WTC11 (cell line): ENCODE measurements around the gene CDH22. TPM values are rescaled to one million over a fixed set of nuclear protein-coding genes. Genes with fewer than 3 reads are reported as not detected.

ENCODE experiments used
- ATAC-seq: fragments of 200-7000 bp; cut with Tn5 transposase; 2 replicates; pipeline ENCODE4 v1.10.0; 2021; ENCODE audit warnings: mild to moderate bottlenecking, moderate library complexity
- CTCF ChIA-PET: fragments of 300-600 bp; sonication (Branson Sonifier 250); formaldehyde crosslinking; loops from one replicate; lab custom pipeline; 2021; ENCODE audit warnings: antibody characterized with exemption; lab: Charles Lee
- POLR2A ChIA-PET: fragments of 350-600 bp; sonication (Branson Sonifier 250); formaldehyde crosslinking; loops from one replicate; lab custom pipeline; 2021; ENCODE audit warnings: antibody characterized with exemption; lab: Charles Lee
- DNase-seq: peaks from one replicate; pipeline ENCODE4 v3.0.0; 2021; ENCODE audit warnings: low spot score
- H3K27ac Mint-ChIP-seq: 2 replicates; pipeline ENCODE4 v1.8.0; 2021; ENCODE audit warnings: mixed read lengths
- H3K27me3 Mint-ChIP-seq: 2 replicates; pipeline ENCODE4 v1.8.0; 2021; ENCODE audit warnings: low read depth, mild to moderate bottlenecking, moderate library complexity, mixed read lengths
- H3K36me3 Mint-ChIP-seq: 2 replicates; pipeline ENCODE4 v1.8.0; 2021; ENCODE audit warnings: mixed read lengths
- H3K4me1 Mint-ChIP-seq: 2 replicates; pipeline ENCODE4 v1.8.0; 2022; ENCODE audit warnings: mixed read lengths
- H3K4me3 Mint-ChIP-seq: 2 replicates; pipeline ENCODE4 v1.8.0; 2021; ENCODE audit warnings: mild to moderate bottlenecking, moderate library complexity, mixed read lengths
- H3K9me3 Mint-ChIP-seq: 2 replicates; pipeline ENCODE4 v1.8.0; 2021; ENCODE audit warnings: mixed read lengths
- CDX4 ChIP-seq: fragments of 250-450 bp; sonication (Bioruptor Pico); IDR thresholded peaks from 2 replicates; pipeline ENCODE4 v1.9.0; 2021; ENCODE audit warnings: moderate library complexity, mild to moderate bottlenecking, inconsistent platforms, borderline replicate concordance
- EMX1 ChIP-seq: fragments of 250-450 bp; sonication (Bioruptor Pico); IDR thresholded peaks from 2 replicates; pipeline ENCODE4 v1.8.0; 2021; ENCODE audit warnings: mild to moderate bottlenecking
- MLX ChIP-seq: sonication (generic); formaldehyde crosslinking; IDR thresholded peaks from 2 replicates; pipeline ENCODE4 v1.8.1; 2023; ENCODE audit warnings: mild to moderate bottlenecking, missing genetic modification reagents, moderate library complexity
- NFYB ChIP-seq: sonication (generic); formaldehyde crosslinking; conservative IDR thresholded peaks from 2 replicates; pipeline ENCODE4 v1.8.0; 2022; ENCODE audit warnings: low read depth, missing genetic modification reagents
- NR3C1 ChIP-seq: sonication (generic); formaldehyde crosslinking; conservative IDR thresholded peaks from 2 replicates; pipeline ENCODE4 v1.8.1; 2023; ENCODE audit warnings: low read depth, mild to moderate bottlenecking, missing genetic modification reagents
- PRDM15 ChIP-seq: sonication (generic); formaldehyde crosslinking; IDR thresholded peaks from 2 replicates; pipeline ENCODE4 v1.8.0; 2022; ENCODE audit warnings: missing genetic modification reagents
- SMAD3 ChIP-seq: sonication (generic); formaldehyde crosslinking; IDR thresholded peaks from 2 replicates; pipeline ENCODE4 v1.8.0; 2022; ENCODE audit warnings: missing genetic modification reagents, mild to moderate bottlenecking, borderline replicate concordance
- USF2 ChIP-seq: sonication (generic); formaldehyde crosslinking; IDR thresholded peaks from 2 replicates; pipeline ENCODE4 v1.8.1; 2023; ENCODE audit warnings: mild to moderate bottlenecking, missing genetic modification reagents, moderate library complexity
- ZNF219 ChIP-seq: sonication (generic); formaldehyde crosslinking; IDR thresholded peaks from 2 replicates; pipeline ENCODE4 v1.8.0; 2023; ENCODE audit warnings: missing genetic modification reagents, mild to moderate bottlenecking, borderline replicate concordance
- ZNF232 ChIP-seq: sonication (generic); formaldehyde crosslinking; IDR thresholded peaks from 2 replicates; pipeline ENCODE4 v1.8.0; 2022; ENCODE audit warnings: mild to moderate bottlenecking, missing genetic modification reagents
- ZNF317 ChIP-seq: sonication (generic); formaldehyde crosslinking; IDR thresholded peaks from 2 replicates; pipeline ENCODE4 v1.8.1; 2023; ENCODE audit warnings: low read depth, mild to moderate bottlenecking, moderate library complexity, missing genetic modification reagents, borderline replicate concordance
- total RNA-seq: library from RNA; stranded (reverse); gene quantifications from 3 replicates; pipeline ENCODE4 v1.2.3, GENCODE V29; 2021
- TF ChIP-seq, protein P1 (sequence below): sonication (generic); formaldehyde crosslinking; IDR thresholded peaks from 2 replicates; pipeline ENCODE4 v1.8.1; 2022; ENCODE audit warnings: mild to moderate bottlenecking, moderate library complexity, missing genetic modification reagents
- TF ChIP-seq, protein P2 (sequence below): sonication (generic); formaldehyde crosslinking; IDR thresholded peaks from 2 replicates; pipeline ENCODE4 v1.8.1; 2022; ENCODE audit warnings: mild to moderate bottlenecking, missing genetic modification reagents, moderate library complexity, borderline replicate concordance
- TF ChIP-seq, protein P3 (sequence below): sonication (generic); formaldehyde crosslinking; IDR thresholded peaks from 2 replicates; pipeline ENCODE4 v1.8.1; 2022; ENCODE audit warnings: low read depth, missing genetic modification reagents, borderline replicate concordance
- TF ChIP-seq, protein P4 (sequence below): sonication (generic); formaldehyde crosslinking; IDR thresholded peaks from 2 replicates; pipeline ENCODE4 v1.8.1; 2023; ENCODE audit warnings: mild to moderate bottlenecking, missing genetic modification reagents, borderline replicate concordance
- TF ChIP-seq, protein P5 (sequence below): sonication (generic); formaldehyde crosslinking; IDR thresholded peaks from 2 replicates; pipeline ENCODE4 v1.8.1; 2022; ENCODE audit warnings: missing genetic modification reagents, borderline replicate concordance

The CDH22 gene
- total RNA-seq, 1 experiment from 2014 or later: 0.13 TPM

- H3K27me3 Mint-ChIP-seq: no peaks in the 10 kb centered on the region; the same call in 1 of the 2 replicates
- TF ChIP-seq USF2 (no peak), NR3C1 (CRISPR knock-in tag) (no peak), NFYB (CRISPR knock-in tag) (no peak), EMX1 (CRISPR knock-in tag) (no peak), ZNF232 (no peak), ZNF317 (CRISPR knock-in tag) (no peak), MLX (CRISPR knock-in tag) (no peak), CDX4 (CRISPR knock-in tag) (no peak), SMAD3 (CRISPR knock-in tag) (no peak), PRDM15 (CRISPR knock-in tag) (no peak), ZNF219 (CRISPR knock-in tag) (no peak)
- TF ChIP-seq, protein P1, sequence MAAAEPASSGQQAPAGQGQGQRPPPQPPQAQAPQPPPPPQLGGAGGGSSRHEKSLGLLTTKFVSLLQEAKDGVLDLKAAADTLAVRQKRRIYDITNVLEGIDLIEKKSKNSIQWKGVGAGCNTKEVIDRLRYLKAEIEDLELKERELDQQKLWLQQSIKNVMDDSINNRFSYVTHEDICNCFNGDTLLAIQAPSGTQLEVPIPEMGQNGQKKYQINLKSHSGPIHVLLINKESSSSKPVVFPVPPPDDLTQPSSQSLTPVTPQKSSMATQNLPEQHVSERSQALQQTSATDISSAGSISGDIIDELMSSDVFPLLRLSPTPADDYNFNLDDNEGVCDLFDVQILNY (CRISPR knock-in tag): no peak
- TF ChIP-seq, protein P2, sequence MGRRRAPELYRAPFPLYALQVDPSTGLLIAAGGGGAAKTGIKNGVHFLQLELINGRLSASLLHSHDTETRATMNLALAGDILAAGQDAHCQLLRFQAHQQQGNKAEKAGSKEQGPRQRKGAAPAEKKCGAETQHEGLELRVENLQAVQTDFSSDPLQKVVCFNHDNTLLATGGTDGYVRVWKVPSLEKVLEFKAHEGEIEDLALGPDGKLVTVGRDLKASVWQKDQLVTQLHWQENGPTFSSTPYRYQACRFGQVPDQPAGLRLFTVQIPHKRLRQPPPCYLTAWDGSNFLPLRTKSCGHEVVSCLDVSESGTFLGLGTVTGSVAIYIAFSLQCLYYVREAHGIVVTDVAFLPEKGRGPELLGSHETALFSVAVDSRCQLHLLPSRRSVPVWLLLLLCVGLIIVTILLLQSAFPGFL (CRISPR knock-in tag): no peak
- TF ChIP-seq, protein P3, sequence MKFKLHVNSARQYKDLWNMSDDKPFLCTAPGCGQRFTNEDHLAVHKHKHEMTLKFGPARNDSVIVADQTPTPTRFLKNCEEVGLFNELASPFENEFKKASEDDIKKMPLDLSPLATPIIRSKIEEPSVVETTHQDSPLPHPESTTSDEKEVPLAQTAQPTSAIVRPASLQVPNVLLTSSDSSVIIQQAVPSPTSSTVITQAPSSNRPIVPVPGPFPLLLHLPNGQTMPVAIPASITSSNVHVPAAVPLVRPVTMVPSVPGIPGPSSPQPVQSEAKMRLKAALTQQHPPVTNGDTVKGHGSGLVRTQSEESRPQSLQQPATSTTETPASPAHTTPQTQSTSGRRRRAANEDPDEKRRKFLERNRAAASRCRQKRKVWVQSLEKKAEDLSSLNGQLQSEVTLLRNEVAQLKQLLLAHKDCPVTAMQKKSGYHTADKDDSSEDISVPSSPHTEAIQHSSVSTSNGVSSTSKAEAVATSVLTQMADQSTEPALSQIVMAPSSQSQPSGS (CRISPR knock-in tag): no peak
- TF ChIP-seq, protein P4, sequence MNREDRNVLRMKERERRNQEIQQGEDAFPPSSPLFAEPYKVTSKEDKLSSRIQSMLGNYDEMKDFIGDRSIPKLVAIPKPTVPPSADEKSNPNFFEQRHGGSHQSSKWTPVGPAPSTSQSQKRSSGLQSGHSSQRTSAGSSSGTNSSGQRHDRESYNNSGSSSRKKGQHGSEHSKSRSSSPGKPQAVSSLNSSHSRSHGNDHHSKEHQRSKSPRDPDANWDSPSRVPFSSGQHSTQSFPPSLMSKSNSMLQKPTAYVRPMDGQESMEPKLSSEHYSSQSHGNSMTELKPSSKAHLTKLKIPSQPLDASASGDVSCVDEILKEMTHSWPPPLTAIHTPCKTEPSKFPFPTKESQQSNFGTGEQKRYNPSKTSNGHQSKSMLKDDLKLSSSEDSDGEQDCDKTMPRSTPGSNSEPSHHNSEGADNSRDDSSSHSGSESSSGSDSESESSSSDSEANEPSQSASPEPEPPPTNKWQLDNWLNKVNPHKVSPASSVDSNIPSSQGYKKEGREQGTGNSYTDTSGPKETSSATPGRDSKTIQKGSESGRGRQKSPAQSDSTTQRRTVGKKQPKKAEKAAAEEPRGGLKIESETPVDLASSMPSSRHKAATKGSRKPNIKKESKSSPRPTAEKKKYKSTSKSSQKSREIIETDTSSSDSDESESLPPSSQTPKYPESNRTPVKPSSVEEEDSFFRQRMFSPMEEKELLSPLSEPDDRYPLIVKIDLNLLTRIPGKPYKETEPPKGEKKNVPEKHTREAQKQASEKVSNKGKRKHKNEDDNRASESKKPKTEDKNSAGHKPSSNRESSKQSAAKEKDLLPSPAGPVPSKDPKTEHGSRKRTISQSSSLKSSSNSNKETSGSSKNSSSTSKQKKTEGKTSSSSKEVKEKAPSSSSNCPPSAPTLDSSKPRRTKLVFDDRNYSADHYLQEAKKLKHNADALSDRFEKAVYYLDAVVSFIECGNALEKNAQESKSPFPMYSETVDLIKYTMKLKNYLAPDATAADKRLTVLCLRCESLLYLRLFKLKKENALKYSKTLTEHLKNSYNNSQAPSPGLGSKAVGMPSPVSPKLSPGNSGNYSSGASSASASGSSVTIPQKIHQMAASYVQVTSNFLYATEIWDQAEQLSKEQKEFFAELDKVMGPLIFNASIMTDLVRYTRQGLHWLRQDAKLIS (CRISPR knock-in tag): no peak
- TF ChIP-seq, protein P5, sequence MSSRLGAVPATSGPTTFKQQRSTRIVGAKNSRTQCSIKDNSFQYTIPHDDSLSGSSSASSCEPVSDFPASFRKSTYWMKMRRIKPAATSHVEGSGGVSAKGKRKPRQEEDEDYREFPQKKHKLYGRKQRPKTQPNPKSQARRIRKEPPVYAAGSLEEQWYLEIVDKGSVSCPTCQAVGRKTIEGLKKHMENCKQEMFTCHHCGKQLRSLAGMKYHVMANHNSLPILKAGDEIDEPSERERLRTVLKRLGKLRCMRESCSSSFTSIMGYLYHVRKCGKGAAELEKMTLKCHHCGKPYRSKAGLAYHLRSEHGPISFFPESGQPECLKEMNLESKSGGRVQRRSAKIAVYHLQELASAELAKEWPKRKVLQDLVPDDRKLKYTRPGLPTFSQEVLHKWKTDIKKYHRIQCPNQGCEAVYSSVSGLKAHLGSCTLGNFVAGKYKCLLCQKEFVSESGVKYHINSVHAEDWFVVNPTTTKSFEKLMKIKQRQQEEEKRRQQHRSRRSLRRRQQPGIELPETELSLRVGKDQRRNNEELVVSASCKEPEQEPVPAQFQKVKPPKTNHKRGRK (CRISPR knock-in tag): no peak
- POLR2A ChIA-PET: no interaction called here
- ATAC-seq (peak; percentile 12), DNase-seq (no peak)
- H3K4me1 Mint-ChIP-seq: peaks cover 8% of the 10 kb centered on the region
- H3K9me3 Mint-ChIP-seq: no peaks in the 10 kb centered on the region
- CTCF ChIA-PET: no interaction called here
- H3K4me3 Mint-ChIP-seq: no peak overlapping the region
- H3K27ac Mint-ChIP-seq: no peak overlapping the region
- no peaks in the 10 kb centered on the region for H3K36me3 Mint-ChIP-seq
Measured at GRCh38 chr20:46210672-46211330, 97.5 kb downstream of the CDH22 start.
